ENCODE results near the gene FZR1.
"Not testable (repeated sequence)": the region's sequence is repeated elsewhere in the genome, so short reads cannot be mapped to it uniquely, and the experiment has no call there.

Gene FZR1

GRCh38 chr19:3516675-3517207, 10.6 kb downstream of the FZR1 start:
- no peak for DNase-seq

GRCh38 chr19:3517638-3518037, 11.5 kb downstream of the FZR1 start:
- DNase-seq = no peak

- DNase-seq = no peak
Measured at GRCh38 chr19:3518255-3518654, 12.1 kb downstream of the FZR1 start.

- DNase-seq = no peak
Measured at GRCh38 chr19:3518659-3519058, 12.5 kb downstream of the FZR1 start.

- no peak for DNase-seq
Measured at GRCh38 chr19:3519126-3519525, 13.0 kb downstream of the FZR1 start.

- no peak for DNase-seq
Measured at GRCh38 chr19:3520166-3521103, 14.3 kb downstream of the FZR1 start.

GRCh38 chr19:3521104-3521445, 15.0 kb downstream of the FZR1 start:
- DNase-seq = no peak

- no peak for DNase-seq
Measured at GRCh38 chr19:3522421-3523360, 16.6 kb downstream of the FZR1 start.

GRCh38 chr19:3523361-3524077, 17.4 kb downstream of the FZR1 start:
- DNase-seq = no peak

GRCh38 chr19:3524078-3524842, 18.1 kb downstream of the FZR1 start:
- DNase-seq = no peak

- DNase-seq = no peak
Measured at GRCh38 chr19:3524904-3525451, 18.9 kb downstream of the FZR1 start.

- no peak for DNase-seq
Measured at GRCh38 chr19:3526507-3527237, 20.6 kb downstream of the FZR1 start.

GRCh38 chr19:3527238-3527910, 21.3 kb downstream of the FZR1 start:
- no peak for DNase-seq

- no peak for DNase-seq
Measured at GRCh38 chr19:3528080-3528479, 22.0 kb downstream of the FZR1 start.

- DNase-seq = no peak
Measured at GRCh38 chr19:3528539-3529211, 22.6 kb downstream of the FZR1 start.

- DNase-seq = not testable (repeated sequence)
Measured at GRCh38 chr19:3529299-3529698, 23.2 kb downstream of the FZR1 start.

- DNase-seq = no peak
Measured at GRCh38 chr19:3530389-3530788, 24.3 kb downstream of the FZR1 start.

GRCh38 chr19:3531716-3532115, 25.6 kb downstream of the FZR1 start:
- no peak for DNase-seq

- DNase-seq = no peak
Measured at GRCh38 chr19:3532154-3532786, 26.2 kb downstream of the FZR1 start.

Data from activated CD8-positive, alpha-beta memory T cell treated with anti-CD3 and anti-CD28 coated beads, Interleukin-2, amount 50 U/mL, for 4 hours (primary cell).